Astrocyte of the spinal cord (primary cell): ENCODE measurements around the gene MRPL21.

Experiments used
- DNase-seq: peaks from one replicate; pipeline ENCODE4 v3.0.0; 2011; ENCODE audit warnings: low read depth, low spot score
- H3K4me3 ChIP-seq: 2 replicates; pipeline ENCODE4 v1.5.1; 2011; ENCODE audit warnings: low read depth, mild to moderate bottlenecking, low read length, moderate library complexity
- in situ Hi-C: cut with HindIII; loops from 2 replicates; pipeline ENCODE4 v1.10.0; 2017; ENCODE audit warnings: low sequenced_read_pairs
- TF ChIP-seq, protein P1 (sequence below): IDR thresholded peaks from 2 replicates; pipeline ENCODE4 v1.5.1; 2012; ENCODE audit warnings: low read depth, mild to moderate bottlenecking, low read length, inconsistent platforms

Gene MRPL21

DNA sequence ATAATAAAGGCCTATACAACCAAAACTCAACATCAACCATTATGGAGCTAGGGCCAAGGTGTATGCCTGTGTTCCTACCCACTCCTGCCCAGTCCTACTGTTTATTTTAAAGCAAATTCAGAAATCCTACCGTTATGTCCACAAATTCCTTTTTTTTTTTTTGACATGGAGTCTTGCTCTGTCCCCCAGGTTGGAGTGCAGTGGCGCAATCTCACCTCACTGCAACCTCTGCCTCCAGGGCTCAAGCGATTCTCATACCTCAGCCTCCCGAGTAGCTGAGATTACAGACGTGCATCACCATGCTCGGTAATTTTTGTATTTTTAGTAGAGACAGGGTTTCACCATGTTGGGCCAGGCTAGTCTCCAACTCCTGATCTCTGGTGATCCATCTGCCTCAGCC lies 58.8 kb downstream of the MRPL21 start:
- H3K4me3 ChIP-seq, result no peak overlapping the region
- DNase-seq, result no peak
- TF ChIP-seq, protein P1, sequence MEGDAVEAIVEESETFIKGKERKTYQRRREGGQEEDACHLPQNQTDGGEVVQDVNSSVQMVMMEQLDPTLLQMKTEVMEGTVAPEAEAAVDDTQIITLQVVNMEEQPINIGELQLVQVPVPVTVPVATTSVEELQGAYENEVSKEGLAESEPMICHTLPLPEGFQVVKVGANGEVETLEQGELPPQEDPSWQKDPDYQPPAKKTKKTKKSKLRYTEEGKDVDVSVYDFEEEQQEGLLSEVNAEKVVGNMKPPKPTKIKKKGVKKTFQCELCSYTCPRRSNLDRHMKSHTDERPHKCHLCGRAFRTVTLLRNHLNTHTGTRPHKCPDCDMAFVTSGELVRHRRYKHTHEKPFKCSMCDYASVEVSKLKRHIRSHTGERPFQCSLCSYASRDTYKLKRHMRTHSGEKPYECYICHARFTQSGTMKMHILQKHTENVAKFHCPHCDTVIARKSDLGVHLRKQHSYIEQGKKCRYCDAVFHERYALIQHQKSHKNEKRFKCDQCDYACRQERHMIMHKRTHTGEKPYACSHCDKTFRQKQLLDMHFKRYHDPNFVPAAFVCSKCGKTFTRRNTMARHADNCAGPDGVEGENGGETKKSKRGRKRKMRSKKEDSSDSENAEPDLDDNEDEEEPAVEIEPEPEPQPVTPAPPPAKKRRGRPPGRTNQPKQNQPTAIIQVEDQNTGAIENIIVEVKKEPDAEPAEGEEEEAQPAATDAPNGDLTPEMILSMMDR, result no peak
- in situ Hi-C loops, result no loop called here

DNA sequence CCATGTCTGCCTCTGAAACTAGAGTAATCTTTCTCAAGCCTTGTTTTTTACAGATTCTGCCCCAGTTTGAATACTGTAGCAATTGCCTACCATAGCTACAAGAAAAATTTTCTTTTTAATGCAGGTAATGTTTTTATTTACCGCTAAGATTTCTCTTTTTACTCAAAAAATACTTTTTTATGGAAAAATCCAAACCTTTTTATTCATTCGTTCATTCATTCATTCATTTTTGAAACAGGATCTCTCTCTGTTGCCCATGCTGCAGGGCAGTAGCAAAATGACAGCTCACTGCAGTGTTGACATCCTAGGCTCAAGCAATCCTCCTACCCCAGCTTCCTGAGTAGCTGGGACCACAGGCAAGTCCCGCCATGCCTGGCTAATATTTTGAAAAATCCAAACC lies 59.3 kb downstream of the MRPL21 start:
- in situ Hi-C loops, result no loop called here
- H3K4me3 ChIP-seq, result no peak overlapping the region
- TF ChIP-seq, protein P1, result no peak
- DNase-seq, result no peak

DNA sequence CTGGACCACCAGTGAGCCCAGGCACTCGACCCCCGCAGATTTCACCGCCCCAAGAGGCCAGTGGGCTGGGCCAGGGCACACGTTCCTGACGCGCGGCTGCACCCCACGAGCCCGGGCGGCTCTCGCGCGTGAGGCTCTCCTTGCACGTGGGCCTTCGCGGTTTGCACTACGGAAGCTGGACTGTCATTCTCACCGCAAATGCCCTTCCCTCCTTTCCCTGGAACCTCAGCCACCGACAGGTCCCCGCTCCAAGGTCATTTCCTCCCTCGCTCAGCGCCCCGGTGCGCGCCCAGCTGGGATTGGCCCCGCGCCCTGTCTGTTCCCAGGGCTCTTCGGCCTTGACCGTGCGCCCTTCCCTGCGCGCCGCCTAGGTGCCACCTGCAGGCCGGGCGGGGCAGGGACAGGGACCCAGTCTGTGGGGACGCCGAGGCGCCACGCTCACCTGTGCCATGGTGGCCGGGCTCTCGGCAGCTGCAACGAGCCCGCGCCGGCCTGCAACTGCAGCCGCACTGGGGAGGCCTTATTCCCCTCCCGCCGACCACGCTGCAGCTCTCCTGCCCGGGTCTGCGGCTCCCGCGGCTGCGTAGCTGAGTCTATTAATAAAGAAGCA lies 59.8 kb downstream of the MRPL21 start:
- TF ChIP-seq, protein P1, result peak; percentile 31
- in situ Hi-C loops, result no loop called here
- H3K4me3 ChIP-seq, result peak overlapping the region; percentile 1
- DNase-seq, result peak; percentile 33

DNA sequence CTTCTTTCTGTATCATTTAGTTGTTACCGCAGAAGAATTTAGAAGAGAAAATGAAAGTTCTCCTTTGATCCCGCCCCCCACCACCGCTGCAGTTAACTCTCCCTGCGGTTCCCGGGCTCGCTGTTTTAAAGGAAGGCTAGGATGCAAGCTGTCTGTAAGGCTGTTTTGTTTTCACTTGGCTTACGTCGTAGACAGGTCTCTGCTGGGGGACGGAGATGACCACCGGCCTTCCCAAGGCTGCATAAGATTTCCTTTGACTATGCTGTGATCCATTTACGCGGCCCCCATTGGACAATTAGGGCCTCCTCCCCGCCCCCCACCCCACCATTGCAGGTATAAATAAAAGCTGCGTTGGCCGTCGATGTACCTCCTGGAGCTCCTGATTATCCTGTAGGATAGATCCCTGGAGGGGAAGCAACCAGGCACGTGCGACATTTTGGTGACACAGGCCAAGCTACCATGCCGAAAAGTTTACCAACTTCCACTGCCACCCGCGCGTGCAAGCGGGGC lies 60.5 kb downstream of the MRPL21 start:
- peak; percentile 56 for DNase-seq
- in situ Hi-C loops, result no loop called here
- peak overlapping the region; percentile 36 for H3K4me3 ChIP-seq
- TF ChIP-seq, protein P1, result no peak

DNA sequence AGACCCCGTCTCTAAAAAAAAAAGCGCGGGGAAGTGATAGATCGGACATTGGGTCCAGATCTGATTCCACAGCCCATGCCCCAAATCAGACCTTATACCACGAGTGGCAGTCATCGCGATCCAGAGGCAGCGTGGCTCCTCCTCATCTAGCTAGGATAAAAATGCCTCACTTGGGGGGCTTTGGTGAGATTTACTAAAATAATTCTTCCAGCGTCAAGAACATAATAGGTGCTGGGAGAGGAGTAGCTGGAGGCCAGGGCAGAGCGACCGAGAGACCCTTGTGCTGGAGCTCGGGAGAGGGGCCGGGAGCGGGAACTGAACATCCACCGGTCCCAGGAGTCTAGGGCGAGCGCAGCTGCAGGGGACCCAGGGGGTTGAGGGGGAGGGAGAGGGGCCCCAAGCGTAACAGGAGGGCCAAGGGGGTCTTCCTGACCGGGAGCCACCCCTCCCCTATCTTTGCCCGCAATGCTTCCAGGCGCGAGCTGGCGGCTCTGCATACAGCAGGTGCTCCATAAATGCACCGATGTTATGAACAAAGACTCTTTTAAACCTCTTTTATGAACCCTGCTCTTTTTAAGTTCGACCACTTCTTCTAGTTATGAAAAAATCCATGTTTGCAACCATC lies 61.1 kb downstream of the MRPL21 start:
- TF ChIP-seq, protein P1, result no peak
- in situ Hi-C loops, result no loop called here
- DNase-seq, result no peak
- H3K4me3 ChIP-seq, result peak overlapping the region; percentile 44

DNA sequence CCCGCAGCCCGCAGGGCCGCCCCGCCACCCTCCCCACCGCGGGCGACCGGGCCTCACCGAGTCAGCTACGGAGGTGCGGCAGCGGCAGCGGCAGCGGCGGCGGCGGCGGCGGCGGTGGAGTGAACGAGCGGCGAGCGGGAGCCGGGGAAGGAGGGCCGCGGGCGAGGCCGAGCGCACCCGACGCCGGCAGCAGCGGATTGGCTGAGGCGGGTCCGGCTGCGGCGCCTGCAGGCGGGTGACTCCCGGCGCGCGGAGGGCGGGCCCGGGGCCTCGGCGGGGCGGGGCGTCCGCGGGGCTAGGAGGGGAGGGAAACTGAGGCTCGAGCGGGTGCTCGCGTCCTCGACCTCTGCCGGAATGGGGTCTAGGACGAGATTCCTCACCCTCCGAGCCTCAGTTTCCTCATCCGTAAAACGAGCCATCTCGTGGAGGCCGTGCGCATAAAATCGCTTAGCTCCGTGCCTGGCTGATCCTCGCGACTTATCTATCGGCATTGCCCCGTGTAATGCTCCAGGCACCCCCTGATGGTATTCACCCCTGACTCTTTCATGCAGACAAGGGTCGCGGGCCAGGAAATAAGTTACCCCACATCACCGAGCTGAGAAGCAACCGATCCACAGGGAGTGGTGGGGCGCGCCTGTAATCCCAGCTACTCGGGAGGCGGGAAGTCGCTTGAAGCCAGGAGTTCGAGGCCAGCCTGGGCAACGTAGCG lies 61.8 kb downstream of the MRPL21 start, which contains the start of gene CPT1A:
TSS of gene CPT1A (minus strand) at position 199 of the 709 bp plus-strand sequence. CDS start 26,442 bp downstream, outside the sequence.
- DNase-seq, result peak; percentile 61
- H3K4me3 ChIP-seq, result peak within 1 kb of the TSS; percentile 73
- in situ Hi-C loops, result no loop called here
- TF ChIP-seq, protein P1, result no peak
